Measurements from ENCODE around the gene AMPH.

The AMPH gene

DNA sequence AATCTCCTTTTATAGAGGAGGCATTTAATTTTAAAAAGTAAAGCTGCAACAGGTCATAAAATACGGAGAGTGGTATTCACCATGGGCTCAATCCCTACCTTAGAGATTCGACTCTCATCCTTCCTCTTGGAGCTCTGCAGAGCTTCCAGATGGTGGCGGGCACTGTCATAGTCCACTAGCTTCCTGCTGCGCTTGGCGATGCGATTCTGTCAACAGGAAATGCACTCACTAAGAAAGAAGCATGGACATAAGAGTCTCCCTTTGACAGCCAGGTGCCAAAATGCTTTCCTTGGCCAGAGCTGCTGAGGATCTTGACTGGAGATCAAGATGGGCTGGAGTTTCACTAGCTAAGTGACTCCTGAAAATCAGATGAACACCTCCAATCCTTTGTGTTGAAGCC is 154.4 kb downstream of the AMPH start:
- Histone ChIP-seq H3K9me3 (ENCODE audit: control insufficient read depth, low read length) (no peaks in the 10 kb centered on the region), H3K27me3 (ENCODE audit: control insufficient read depth, insufficient read depth, low read length, poor library complexity, severe bottlenecking) (no peaks in the 10 kb centered on the region), H3K36me3 (ENCODE audit: control insufficient read depth, insufficient read depth, low read length) (no peaks in the 10 kb centered on the region), H3K4me3 (ENCODE audit: insufficient read depth, low read depth, low read length) (no peak overlapping the region), H3K4me1 (ENCODE audit: control insufficient read depth, insufficient read depth, low read length) (no peaks in the 10 kb centered on the region), H3K27ac (ENCODE audit: insufficient read depth, low read depth, low read length, poor library complexity, severe bottlenecking) (no peak overlapping the region)
- WGBS, 2 experiments = 91 to 95% methylated on average over 6 of the region's 6 CpGs

DNA sequence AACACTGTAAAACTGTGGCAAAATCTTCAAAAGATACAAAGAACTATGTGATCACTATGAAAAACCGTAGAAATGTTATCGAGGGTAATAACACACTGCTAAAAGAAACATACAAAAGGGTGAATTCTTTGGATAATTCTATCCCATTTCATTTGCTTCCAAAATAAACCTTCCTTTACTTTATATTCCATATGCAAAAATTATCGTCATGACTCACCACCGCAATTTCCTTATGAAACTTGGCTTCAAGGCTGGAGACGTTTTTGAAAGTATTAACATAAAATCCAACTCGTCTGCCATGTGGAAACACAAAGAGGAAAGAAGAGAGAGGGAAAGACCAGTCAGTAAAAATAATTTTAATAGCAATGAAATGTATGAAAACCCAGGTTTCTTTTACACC is 165.2 kb downstream of the AMPH start:
- H3K9me3 ChIP-seq (ENCODE audit: control insufficient read depth, low read length) = no peaks in the 10 kb centered on the region
- 92 to 93% methylated on average over 5 to 6 of the region's 6 CpGs for WGBS, 2 experiments
- no peak overlapping the region for H3K27ac ChIP-seq (ENCODE audit: insufficient read depth, low read depth, low read length, poor library complexity, severe bottlenecking)
- H3K4me1 ChIP-seq (ENCODE audit: control insufficient read depth, insufficient read depth, low read length) = no peaks in the 10 kb centered on the region
- no peak overlapping the region for H3K4me3 ChIP-seq (ENCODE audit: insufficient read depth, low read depth, low read length)
- no peaks in the 10 kb centered on the region for H3K27me3 ChIP-seq (ENCODE audit: control insufficient read depth, insufficient read depth, low read length, poor library complexity, severe bottlenecking)
- H3K36me3 ChIP-seq (ENCODE audit: control insufficient read depth, insufficient read depth, low read length) = no peaks in the 10 kb centered on the region

DNA sequence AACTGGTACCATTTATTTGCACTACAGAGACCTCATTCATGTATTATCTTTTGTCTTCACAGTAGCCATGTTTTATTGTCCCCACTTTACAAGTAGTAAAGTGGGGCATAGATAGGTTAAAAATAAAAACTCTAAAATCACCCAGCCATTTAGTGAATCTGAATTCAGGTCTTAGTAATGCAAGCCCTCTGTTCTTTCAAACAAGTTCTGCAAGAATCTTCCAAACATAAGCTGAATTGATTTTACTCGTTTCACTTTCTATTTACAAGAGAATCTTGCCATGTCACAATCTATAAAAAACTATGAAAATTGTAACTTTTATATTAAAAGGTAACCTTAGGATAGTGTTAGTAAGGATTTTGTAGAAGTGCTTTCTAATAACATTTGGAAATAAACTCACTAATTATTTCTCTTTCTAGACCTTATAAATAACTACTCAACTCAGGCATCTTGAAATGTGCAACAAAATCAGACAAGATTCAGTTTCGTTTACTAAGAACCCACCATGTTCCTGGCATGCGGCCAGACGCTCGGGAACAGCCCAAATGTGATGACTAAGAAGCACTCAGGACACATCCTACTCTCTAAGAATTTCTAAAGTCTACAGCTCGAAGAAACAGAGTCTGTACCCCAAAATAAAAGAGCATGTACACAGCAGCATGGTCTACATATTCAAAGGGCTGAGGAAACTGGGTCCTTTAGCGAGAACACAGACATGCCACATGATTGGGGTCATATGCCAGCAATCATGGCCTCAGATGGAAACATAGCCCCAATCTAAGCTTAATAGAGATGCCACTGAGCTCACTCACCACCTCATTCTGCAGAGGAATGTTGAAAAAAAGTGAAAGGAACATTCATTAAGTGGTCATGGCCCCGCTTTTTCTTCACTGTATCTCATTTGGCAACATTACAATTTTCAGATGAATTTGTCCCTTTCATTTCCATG is 167.6 kb downstream of the AMPH start:
- Histone ChIP-seq H3K4me1 (ENCODE audit: control insufficient read depth, insufficient read depth, low read length) (no peaks in the 10 kb centered on the region), H3K9me3 (ENCODE audit: control insufficient read depth, low read length) (no peaks in the 10 kb centered on the region), H3K36me3 (ENCODE audit: control insufficient read depth, insufficient read depth, low read length) (no peaks in the 10 kb centered on the region), H3K27ac (ENCODE audit: insufficient read depth, low read depth, low read length, poor library complexity, severe bottlenecking) (no peak overlapping the region), H3K27me3 (ENCODE audit: control insufficient read depth, insufficient read depth, low read length, poor library complexity, severe bottlenecking) (no peaks in the 10 kb centered on the region), H3K4me3 (ENCODE audit: insufficient read depth, low read depth, low read length) (no peak overlapping the region)
- WGBS, 2 experiments = 90 to 93% methylated on average over 7 to 8 of the region's 8 CpGs

DNA sequence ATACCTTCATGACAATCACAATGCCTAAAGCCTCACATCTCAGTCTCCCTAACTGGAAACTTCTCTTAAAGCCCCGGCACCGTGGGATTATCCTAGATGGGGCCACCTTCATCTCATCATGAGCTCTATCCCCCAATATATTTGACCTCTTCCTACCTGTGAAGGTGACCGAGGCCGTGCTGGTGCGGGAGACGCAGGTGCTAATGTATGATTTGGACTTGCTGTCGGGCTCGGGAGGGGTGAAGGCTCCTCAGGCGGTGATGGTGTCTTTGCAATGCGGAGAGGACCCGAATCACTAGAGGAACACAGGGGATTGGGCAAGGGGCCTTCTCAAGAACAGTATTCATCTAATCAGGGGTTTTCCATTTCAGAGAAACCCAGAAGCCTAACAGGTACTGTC is 168.4 kb downstream of the AMPH start:
- H3K9me3 ChIP-seq (ENCODE audit: control insufficient read depth, low read length) = no peaks in the 10 kb centered on the region
- no peaks in the 10 kb centered on the region for H3K27me3 ChIP-seq (ENCODE audit: control insufficient read depth, insufficient read depth, low read length, poor library complexity, severe bottlenecking)
- no peaks in the 10 kb centered on the region for H3K36me3 ChIP-seq (ENCODE audit: control insufficient read depth, insufficient read depth, low read length)
- H3K4me1 ChIP-seq (ENCODE audit: control insufficient read depth, insufficient read depth, low read length) = no peaks in the 10 kb centered on the region
- no peak overlapping the region for H3K4me3 ChIP-seq (ENCODE audit: insufficient read depth, low read depth, low read length)
- WGBS, 2 experiments = 95 to 96% methylated on average over 11 of the region's 11 CpGs
- H3K27ac ChIP-seq (ENCODE audit: insufficient read depth, low read depth, low read length, poor library complexity, severe bottlenecking) = no peak overlapping the region

DNA sequence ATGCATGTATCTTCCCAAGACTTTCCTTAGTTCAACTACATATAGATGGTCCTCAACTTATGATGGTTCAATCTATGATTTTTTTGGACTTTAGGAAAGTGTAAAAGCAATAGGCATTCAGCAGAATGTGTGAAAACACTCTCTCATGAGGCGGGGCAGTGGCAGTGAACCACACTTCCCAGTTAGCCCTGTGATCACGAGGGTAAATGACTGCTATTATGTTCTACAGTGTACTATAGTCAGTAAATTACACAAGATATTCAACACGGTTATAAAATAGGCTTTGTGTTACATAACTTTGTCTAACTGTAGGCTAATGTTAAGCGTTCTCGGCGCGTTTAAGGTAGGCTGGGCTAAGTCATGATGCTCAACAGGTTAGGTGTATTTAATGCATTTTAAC is 169.3 kb downstream of the AMPH start:
- WGBS, 2 experiments = 97 to 100% methylated on average over 7 of the region's 7 CpGs
- H3K27me3 ChIP-seq (ENCODE audit: control insufficient read depth, insufficient read depth, low read length, poor library complexity, severe bottlenecking) = no peaks in the 10 kb centered on the region
- no peak overlapping the region for H3K27ac ChIP-seq (ENCODE audit: insufficient read depth, low read depth, low read length, poor library complexity, severe bottlenecking)
- no peaks in the 10 kb centered on the region for H3K36me3 ChIP-seq (ENCODE audit: control insufficient read depth, insufficient read depth, low read length)
- H3K4me3 ChIP-seq (ENCODE audit: insufficient read depth, low read depth, low read length) = no peak overlapping the region
- H3K4me1 ChIP-seq (ENCODE audit: control insufficient read depth, insufficient read depth, low read length) = no peaks in the 10 kb centered on the region
- no peaks in the 10 kb centered on the region for H3K9me3 ChIP-seq (ENCODE audit: control insufficient read depth, low read length)

DNA sequence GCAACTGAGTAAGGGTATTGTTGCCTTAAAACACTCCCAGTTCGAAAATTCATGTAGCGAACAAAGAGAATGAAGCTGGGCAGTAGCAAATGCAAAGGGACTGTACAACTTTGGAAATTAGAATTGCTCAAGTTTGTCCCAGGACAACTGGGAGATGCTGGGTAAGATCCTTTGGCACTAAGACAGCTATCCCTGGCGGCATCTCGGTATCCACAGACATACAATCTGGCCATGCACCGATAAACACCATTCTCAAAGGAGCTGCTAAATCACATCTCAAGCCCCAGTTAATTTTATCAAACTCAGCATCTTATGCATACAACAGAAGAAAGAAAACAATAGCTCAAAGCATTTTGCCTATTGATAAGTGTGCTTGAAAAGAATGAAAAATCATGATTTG is 177.3 kb downstream of the AMPH start:
- no peaks in the 10 kb centered on the region for H3K27me3 ChIP-seq (ENCODE audit: control insufficient read depth, insufficient read depth, low read length, poor library complexity, severe bottlenecking)
- no peaks in the 10 kb centered on the region for H3K36me3 ChIP-seq (ENCODE audit: control insufficient read depth, insufficient read depth, low read length)
- WGBS, 2 experiments = 97 to 98% methylated on average over 5 of the region's 5 CpGs
- no peak overlapping the region for H3K27ac ChIP-seq (ENCODE audit: insufficient read depth, low read depth, low read length, poor library complexity, severe bottlenecking)
- no peaks in the 10 kb centered on the region for H3K9me3 ChIP-seq (ENCODE audit: control insufficient read depth, low read length)
- no peak overlapping the region for H3K4me3 ChIP-seq (ENCODE audit: insufficient read depth, low read depth, low read length)
- no peaks in the 10 kb centered on the region for H3K4me1 ChIP-seq (ENCODE audit: control insufficient read depth, insufficient read depth, low read length)

DNA sequence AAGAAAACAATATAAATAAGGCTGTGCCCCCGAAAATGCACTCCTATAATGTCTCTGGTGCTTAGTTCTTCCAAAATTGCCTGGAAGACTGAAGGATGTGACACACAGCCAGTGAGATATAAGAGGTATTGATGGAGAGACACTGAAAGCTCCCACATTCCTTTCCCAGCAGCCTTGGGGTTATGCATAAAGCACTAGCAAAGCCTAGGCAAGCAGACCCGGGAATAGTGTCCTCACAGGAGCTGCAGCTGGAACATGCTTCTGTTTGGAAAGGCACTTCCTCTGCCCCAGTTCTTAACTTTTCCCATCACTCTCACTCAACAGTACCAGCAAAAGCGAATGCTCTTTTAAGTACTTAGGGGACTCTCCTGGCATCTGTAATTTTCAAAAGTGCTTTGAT is 178.0 kb downstream of the AMPH start:
- no peak overlapping the region for H3K4me3 ChIP-seq (ENCODE audit: insufficient read depth, low read depth, low read length)
- H3K4me1 ChIP-seq (ENCODE audit: control insufficient read depth, insufficient read depth, low read length) = no peaks in the 10 kb centered on the region
- no peaks in the 10 kb centered on the region for H3K9me3 ChIP-seq (ENCODE audit: control insufficient read depth, low read length)
- H3K27ac ChIP-seq (ENCODE audit: insufficient read depth, low read depth, low read length, poor library complexity, severe bottlenecking) = no peak overlapping the region
- WGBS, 2 experiments = 66 to 67% methylated on average over 3 of the region's 3 CpGs
- no peaks in the 10 kb centered on the region for H3K27me3 ChIP-seq (ENCODE audit: control insufficient read depth, insufficient read depth, low read length, poor library complexity, severe bottlenecking)
- no peaks in the 10 kb centered on the region for H3K36me3 ChIP-seq (ENCODE audit: control insufficient read depth, insufficient read depth, low read length)

DNA sequence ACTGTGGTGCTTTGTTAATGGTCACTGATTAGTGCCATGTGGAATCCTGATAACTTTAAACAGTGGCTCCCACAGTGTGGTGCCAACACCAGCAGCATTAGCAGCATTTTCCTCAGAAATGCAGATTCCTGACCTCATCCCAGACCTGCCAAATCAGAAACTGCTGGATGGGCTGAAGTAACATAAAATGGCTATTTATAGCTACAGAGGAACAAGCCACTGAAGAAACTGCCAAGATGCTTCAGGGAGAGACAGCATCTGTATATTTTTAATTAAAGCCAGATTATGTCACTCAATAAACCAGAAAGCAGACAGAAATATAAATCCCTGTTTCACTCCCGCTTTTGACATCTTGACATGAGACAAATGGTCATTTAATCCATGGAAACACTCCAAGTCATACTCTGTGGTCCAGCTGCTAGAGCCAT is 178.5 kb downstream of the AMPH start:
- H3K4me1 ChIP-seq (ENCODE audit: control insufficient read depth, insufficient read depth, low read length) = no peaks in the 10 kb centered on the region
- no peak overlapping the region for H3K27ac ChIP-seq (ENCODE audit: insufficient read depth, low read depth, low read length, poor library complexity, severe bottlenecking)
- no peaks in the 10 kb centered on the region for H3K36me3 ChIP-seq (ENCODE audit: control insufficient read depth, insufficient read depth, low read length)
- H3K9me3 ChIP-seq (ENCODE audit: control insufficient read depth, low read length) = no peaks in the 10 kb centered on the region
- H3K4me3 ChIP-seq (ENCODE audit: insufficient read depth, low read depth, low read length) = no peak overlapping the region
- no peaks in the 10 kb centered on the region for H3K27me3 ChIP-seq (ENCODE audit: control insufficient read depth, insufficient read depth, low read length, poor library complexity, severe bottlenecking)
- WGBS, 2 experiments = 95 to 100% methylated on average over 1 of the region's 1 CpG

DNA sequence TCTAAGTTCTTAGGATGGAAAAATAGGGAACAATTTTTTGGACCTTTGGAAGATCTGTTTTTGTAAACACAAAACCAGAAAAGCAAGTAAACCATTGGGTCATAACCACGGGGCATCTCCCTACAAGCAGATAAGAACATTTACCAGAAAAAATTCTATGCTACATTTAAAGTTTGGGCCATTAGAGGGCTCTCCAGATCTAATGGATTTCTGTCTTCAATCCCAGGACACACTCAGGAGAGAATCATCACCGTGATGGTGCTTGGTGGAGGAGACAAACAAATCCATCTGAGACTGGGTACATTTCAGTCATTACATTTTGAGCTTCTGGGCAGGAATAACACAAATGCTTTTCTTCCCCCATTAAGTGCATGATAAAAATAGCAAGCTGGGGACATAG is 179.3 kb downstream of the AMPH start:
- Histone ChIP-seq H3K9me3 (ENCODE audit: control insufficient read depth, low read length) (no peaks in the 10 kb centered on the region), H3K36me3 (ENCODE audit: control insufficient read depth, insufficient read depth, low read length) (no peaks in the 10 kb centered on the region), H3K27me3 (ENCODE audit: control insufficient read depth, insufficient read depth, low read length, poor library complexity, severe bottlenecking) (no peaks in the 10 kb centered on the region), H3K4me3 (ENCODE audit: insufficient read depth, low read depth, low read length) (no peak overlapping the region), H3K4me1 (ENCODE audit: control insufficient read depth, insufficient read depth, low read length) (no peaks in the 10 kb centered on the region), H3K27ac (ENCODE audit: insufficient read depth, low read depth, low read length, poor library complexity, severe bottlenecking) (no peak overlapping the region)
- WGBS, 2 experiments = 38 to 47% methylated on average over 2 of the region's 2 CpGs

DNA sequence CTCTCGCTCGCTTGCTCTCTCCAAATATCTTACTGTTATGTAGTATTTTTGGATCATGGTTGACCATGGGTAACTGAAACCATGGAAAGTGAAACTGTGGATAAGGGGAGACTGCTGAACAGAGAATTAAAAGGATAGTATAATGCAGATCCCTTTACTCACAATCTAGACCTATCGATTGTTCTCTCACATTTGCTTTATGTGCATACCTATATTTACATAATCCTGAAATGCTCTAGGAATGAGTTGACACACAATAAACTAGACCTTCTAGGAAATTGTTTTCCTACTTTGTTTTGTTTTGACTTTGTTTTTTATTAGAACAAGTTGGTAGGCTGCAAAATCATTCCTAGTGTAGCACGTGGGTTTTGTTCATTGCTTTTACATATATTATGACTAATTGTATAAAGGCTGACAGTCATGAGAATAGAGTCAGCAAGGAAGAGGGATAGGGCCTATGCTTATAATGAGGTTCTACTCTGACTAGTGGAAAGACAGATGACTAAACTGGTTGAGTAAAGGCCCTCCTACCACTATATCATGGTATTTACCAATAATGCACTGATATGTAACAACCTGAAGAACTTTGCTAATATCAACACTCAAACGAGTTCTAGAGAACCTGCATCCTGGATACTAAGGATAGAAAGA is 182.5 kb downstream of the AMPH start:
- H3K27ac ChIP-seq (ENCODE audit: insufficient read depth, low read depth, low read length, poor library complexity, severe bottlenecking) = no peak overlapping the region
- H3K36me3 ChIP-seq (ENCODE audit: control insufficient read depth, insufficient read depth, low read length) = no peaks in the 10 kb centered on the region
- H3K27me3 ChIP-seq (ENCODE audit: control insufficient read depth, insufficient read depth, low read length, poor library complexity, severe bottlenecking) = no peaks in the 10 kb centered on the region
- H3K9me3 ChIP-seq (ENCODE audit: control insufficient read depth, low read length) = no peaks in the 10 kb centered on the region
- no peak overlapping the region for H3K4me3 ChIP-seq (ENCODE audit: insufficient read depth, low read depth, low read length)
- no peaks in the 10 kb centered on the region for H3K4me1 ChIP-seq (ENCODE audit: control insufficient read depth, insufficient read depth, low read length)
- 87 to 93% methylated on average over 3 to 4 of the region's 5 CpGs for WGBS, 2 experiments
